ENCODE measurements around the gene CMTM5.
A peak's percentile ranks its signal among the peaks of the same experiment; 100 is the strongest.

CMTM5 gene

DNA sequence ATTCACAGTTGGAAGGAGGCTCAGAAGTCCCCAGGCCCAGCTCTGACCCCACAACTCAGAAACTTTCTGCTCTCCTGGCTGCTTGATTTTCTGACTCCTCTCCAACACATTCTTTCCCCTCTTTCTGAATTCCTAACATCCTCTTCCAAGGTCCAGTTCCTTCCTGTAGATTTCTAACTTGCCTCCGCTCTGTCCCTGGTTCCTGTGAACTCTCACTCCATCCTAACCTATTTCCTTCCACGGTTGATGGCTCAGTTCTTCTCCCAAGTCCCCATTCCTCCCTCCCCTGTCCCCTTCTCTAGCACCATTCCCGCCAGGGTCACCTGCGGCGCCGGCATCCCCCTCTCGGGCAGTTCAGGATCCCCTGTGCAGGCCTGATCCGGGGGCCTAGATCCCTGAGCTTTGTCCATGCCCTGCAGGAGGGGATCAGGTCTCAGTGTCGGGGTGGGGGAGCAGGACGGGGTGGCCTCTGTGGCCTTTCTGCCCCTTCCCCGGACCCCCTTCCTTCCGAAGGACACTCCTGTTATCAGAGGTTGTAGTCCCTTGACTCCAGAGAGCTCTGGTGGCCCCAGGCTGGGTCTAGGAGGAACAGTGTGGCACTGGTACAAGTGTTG is 18.2 kb upstream of the CMTM5 start:
- DNase-seq = no peak

DNA sequence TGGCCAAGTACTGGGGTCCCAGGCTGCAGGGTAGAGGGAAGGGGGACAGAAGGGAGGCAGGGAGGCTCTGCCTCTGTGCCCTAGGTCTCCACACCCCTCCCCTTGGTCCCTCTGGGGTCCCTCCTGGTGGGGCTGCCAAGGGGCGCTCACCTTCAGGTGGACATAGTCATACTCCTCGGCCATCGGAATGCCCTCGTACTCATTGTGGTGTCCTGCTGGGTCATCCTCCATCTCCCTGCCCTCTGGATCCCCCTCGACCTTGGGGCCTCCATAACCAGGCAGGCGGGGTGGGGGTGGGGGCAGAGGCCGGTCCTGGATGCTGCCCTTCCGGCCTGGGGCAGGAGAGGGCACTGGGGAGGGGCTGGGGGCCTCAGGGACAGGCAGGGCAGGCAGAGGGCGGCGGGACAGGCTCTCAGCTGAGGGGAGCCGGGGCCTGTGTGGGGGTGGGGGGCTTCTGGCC is 17.6 kb upstream of the CMTM5 start:
- DNase-seq = no peak

DNA sequence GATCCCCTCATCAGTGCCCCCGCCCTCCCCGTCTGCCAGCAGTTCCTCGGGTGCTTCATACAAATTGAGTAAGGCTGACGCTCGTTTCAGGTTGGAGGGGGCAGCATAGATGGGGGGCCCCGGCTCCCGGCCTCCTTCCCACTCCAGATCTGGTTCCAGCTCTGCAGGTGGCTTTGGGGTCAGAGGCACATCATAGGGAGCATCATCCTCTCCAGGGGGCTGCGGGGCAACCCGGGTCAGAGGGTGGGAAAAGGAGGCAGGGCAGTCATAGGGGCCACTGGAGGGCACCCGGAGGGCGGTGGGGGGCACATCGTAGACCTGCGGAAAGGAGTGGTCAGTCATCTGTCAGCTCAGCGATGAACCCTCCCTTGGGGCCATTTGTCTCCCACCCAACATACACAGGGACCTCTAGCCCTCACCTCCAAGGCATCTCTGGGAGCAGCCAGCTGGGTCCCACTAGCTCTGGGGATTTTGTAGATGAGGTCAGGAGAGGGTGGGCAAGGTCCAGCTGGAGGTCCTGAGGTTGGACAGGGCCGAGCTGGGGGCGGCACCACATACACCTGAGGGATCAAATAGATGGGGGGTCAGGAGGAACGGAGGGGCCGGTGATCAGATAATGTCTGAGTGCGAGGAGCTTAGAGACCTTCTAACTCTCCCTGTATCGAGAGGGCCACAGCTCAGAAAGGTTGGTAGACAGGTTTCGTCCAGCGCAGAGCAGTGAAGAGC is 17.0 kb upstream of the CMTM5 start:
- no peak for DNase-seq

DNA sequence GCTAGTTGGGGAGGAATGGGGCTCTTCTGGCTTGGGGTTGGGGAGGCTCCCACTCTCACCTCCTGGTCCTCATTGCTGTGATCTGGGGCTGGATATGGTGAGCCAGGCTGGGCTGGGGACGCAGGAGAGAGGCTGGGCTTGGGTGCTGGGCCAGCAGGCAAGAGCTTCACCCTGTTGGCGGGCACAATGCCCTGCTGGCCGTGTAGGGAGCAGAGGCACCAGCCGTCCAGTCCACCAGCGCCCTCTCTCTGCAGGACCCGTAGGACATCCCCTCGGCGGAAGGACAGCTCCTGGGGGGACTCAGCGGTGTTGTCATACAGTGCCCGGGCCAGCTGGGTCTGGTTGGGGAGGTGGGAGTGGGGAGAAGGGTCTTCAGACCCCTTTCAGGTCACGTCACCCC is 16.4 kb upstream of the CMTM5 start:
- no peak for DNase-seq

DNA sequence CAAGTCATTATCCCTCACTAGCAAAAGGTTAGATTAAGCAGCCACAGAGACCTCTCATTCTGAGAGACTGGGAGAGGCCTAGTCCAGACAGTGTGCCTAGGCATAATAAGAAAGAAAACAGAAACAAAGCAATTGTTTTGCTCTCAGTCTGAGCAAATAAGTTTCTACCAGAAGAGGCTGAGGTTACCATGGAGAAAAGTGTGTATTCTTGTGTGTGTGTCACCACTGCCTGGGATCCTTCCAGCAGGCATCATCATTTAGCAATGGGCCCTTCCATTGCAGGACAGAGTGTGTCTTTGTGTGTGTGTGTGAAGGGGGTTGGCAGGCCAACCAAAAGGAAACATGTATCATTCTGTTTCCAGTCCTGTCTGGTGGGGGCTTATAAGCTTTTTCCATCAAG is 15.5 kb upstream of the CMTM5 start:
- no peak for DNase-seq

DNA sequence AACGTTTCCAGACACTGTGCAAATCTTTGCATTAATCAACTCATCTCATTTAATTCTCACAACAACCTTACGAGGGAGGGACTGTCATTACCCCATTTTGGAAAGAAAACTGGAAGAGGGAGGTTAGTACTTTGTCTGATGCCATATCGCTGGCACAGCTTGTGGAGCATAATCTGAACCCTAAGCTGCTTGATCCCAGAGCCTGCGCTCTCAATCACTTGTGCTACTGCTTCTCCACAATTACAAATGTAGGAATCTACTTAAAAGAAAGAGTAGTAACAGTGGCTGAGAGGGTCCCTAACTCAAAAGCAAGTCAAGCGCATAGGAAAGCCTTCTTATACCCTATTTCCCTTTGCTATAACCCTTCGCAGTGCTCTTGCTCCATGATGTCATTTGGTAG is 15.1 kb upstream of the CMTM5 start:
- no peak for DNase-seq

DNA sequence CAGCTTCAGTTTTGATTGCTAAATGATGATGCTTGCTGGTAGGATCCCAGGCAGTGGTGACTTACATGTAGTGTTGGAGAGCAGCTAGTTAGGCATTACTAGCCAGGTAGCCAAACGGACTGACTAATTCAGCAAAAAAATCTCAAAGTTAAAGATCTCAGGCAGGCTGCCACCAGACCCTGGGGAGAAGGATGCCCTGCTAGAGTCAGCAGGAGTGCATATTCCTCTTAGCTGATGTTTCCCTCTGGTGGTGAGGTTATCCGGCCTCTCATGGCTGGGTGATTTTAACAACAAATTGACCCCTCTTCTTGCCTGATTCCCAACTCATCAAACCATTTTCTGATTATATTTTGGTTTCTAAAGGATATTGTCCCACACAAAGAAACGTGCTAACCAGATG is 14.6 kb upstream of the CMTM5 start:
- peak; percentile 10 for DNase-seq

DNA sequence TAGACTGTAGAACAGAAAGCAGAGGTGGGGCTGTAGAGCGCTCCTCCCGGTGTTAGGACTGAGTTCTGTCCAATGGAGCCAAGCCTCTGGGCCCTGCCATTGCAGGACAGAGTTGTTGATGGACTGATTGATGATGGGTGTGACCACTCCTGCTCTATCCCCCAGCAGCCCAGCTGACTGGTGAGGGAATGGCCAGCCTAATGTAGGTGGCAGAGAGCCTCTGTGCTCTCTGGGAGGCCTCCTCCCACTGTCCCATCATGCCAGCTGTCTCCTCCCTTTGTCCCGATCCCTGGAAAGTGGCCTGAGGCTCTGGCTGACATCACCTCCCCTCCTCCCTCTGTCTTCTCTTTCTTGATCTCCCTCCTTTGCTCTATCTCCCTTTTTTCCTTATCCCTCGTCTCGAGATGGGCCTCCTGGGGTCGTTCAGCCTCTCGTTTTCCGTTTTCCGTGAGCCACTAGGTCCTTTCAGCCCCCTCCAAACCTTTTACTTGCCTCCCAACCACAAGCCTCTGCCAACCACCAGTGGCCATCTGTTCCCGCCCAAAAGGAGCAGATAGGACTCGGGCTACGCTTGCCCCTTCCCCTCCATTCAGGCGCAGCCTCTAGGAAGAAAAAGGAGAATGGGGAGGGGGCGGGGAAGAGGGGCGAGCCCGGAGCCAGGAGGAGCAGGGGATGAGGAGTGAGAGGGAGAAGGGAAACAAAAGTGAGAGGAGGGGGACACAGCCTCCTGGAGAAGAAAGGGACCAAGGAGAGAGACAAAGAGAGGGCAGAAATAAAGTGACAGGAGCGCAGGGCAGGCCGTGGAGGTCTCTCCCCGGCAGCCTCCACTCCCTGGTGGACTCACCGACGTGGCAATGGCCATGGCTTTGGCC is 12.4 kb upstream of the CMTM5 start:
- no peak for DNase-seq

DNA sequence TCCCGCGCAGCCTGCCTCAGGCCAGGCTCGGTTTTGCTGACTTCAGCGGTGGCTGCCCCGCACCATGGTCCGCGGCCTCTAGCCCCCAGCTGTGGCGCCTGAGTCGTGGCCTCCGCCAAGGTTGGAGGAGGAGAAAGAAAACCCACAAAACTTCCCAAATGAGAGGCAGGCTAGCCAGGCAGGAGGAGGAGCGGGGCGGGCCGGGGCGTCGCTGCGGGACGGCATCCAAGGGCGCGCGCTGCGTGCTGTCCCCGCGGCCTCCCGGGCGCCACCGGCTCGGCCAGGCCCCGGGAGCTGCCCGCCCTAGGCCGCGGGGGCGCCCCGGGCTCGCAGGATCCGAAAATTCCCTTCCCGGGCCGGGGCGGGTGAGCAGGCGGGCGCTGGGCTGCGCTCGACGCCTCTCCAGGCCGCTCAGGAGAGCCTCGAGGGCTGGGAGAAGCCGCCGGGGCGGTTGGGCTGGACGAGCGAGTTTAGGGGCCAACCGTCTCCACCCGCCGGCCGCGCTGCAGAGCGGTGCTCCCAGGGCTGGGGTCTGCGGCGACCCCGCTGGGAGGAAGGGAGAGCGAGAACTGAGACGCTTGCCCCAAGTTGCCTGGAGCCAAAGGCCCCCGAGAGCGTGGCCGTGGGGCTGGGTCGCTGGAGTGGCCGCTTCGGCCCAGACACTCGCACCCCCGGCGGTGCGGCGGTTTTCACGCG is 11.7 kb upstream of the CMTM5 start, which contains the start of gene EFS:
EFS (minus strand) TSS at position 137 of the 696 bp plus-strand sequence. CDS start 147 bp downstream, outside the sequence.
- DNase-seq = no peak

DNA sequence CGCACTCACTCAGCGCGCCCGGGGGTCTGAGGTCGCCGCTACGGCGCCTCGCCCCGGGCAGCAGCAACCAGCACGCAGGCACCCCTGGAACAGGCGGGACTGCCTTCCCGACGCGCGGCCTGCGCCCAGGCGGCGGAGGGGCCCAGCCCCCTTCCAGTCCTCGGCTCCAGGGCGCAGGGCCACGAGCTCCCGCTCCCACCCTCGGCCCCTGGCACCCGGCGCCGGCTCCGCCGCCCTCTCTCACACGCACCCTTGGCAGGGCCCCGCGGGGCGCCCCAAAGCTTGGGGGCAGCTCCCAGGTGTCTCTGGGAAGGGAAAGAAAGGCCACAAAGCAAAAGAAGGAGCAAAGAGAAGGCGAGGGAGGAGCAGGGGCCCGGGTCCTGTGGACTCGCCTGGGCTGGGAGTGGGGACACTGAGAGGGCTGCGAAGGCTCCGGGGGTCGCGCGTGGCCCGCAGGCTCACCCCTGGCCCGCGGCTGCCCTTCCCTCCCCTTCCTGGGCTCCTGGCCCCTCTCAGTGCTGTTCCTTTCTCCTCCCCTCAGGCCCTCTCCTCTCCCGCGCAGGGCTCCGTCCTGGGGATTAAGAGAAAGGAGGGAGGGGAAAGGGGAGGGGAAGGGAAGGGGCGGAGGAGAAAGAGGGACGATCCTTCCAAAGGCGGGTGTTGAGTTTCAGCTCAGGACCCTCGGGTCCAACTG is 11.0 kb upstream of the CMTM5 start:
- DNase-seq = no peak

DNA sequence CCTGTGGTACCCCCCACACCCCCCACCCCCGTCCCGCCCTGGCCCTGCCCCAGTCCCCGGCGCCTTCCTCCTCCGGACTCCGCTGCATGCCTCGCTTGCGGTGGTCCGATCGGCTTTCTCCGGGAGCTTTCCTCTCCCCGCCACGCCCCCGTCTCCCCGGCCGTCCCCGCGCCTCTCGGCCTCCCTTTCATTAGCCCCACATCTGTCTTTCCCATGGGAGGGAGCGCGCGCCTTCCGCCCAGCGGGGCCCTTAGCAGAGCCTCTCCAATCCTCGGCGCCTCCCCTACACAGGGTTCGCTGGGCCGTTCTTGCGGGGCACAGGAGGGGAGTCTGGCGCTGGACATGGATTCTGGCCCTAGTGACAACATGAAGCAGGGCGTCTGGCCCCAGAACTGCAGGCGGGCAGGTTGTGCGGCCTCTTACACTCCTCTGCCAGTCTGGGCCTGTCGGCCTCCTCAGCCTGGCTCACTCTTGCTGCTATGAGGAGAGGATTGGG is 10.4 kb upstream of the CMTM5 start:
- no peak for DNase-seq

DNA sequence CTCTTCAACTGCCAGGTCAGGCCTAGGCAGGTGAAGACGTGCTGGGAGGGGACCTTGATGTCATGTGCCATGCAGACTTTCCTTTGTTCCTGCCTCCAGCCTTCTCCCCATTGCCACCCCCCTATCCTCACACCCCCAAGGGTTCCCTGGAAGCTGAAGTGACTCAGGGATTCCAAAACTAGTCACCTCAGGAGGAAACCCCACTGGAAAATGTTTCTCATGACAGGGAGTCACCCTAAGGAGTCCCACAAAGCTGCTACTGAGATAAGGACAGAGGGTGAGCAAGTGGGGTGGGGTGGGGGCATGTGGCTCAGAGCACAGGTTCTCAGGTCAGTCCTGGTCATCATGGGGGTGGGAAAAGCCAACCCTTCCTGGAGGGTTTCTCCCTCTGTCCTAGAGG is 6.6 kb upstream of the CMTM5 start:
- no peak for DNase-seq

DNA sequence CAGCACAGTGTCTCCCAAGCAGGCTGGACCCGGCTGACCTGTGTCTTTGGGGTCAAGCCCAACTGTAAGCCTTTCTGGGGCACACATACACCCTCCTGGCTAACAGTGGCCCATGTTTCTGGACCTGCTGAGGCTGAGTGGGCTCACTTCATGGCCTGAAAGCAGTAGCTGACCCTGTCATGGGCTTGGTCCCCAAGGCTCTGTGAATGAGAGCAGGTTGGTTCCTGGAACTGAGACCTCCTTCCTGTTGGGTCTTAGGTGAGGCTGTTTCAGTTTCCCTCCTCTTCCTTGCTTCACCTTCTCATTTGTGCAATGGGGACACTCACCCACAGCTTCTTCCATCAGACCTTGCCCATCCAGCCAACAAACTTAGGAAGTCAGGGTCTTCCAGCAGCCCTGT is 5.0 kb upstream of the CMTM5 start:
- no peak for DNase-seq

DNA sequence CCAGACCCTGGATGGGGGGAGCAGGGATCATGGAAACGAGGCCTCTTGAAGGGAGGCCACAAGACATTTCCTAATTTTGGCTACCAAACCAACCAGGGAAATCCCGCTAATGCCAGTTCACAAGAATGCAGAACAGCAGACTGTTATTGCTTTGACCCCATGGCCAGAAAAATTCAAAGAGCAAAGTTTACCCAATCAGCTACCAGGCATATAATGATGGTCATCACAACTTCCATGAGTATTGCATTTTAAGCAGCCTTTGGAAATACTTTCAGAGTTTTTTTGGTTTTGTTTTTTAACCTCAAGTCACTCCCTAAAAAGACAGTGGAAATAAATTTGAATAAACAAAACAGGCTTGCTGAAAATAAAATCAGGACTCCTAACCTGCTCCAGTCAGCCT is 4.3 kb upstream of the CMTM5 start, which contains the start of gene IL25:
IL25 (plus strand) TSS at position 301 of the 400 bp plus-strand sequence.
- DNase-seq = no peak

DNA sequence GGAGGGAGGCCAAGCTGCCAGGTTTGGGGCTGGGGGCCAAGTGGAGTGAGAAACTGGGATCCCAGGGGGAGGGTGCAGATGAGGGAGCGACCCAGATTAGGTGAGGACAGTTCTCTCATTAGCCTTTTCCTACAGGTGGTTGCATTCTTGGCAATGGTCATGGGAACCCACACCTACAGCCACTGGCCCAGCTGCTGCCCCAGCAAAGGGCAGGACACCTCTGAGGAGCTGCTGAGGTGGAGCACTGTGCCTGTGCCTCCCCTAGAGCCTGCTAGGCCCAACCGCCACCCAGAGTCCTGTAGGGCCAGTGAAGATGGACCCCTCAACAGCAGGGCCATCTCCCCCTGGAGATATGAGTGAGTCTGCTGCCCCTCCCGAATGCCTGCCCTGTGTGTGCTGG is 3.8 kb upstream of the CMTM5 start:
- DNase-seq = no peak

DNA sequence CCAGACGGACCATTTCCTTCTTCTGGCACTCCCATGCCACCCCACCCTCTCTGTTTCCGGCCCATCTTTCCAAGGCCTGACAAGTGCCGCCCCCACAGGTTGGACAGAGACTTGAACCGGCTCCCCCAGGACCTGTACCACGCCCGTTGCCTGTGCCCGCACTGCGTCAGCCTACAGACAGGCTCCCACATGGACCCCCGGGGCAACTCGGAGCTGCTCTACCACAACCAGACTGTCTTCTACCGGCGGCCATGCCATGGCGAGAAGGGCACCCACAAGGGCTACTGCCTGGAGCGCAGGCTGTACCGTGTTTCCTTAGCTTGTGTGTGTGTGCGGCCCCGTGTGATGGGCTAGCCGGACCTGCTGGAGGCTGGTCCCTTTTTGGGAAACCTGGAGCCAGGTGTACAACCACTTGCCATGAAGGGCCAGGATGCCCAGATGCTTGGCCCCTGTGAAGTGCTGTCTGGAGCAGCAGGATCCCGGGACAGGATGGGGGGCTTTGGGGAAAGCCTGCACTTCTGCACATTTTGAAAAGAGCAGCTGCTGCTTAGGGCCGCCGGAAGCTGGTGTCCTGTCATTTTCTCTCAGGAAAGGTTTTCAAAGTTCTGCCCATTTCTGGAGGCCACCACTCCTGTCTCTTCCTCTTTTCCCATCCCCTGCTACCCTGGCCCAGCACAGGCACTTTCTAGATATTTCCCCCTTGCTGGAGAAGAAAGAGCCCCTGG is 1.2 kb upstream of the CMTM5 start:
- DNase-seq = no peak

DNA sequence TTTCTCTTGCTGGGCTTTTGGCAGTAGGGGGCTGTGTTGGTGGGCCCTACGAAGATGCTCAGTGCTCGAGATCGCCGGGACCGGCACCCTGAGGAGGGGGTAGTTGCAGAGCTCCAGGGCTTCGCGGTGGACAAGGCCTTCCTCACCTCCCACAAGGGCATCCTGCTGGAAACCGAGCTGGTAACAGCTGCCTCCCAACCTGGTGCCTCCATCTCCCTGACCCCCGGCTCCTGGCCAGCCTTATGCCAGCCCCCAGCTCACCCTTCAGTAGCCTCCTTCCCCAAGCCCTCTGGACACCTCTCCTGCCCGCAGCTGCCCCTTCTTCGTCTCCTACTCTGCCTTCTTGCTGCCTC is 328 bp downstream of the CMTM5 start:
- DNase-seq = no peak

DNA sequence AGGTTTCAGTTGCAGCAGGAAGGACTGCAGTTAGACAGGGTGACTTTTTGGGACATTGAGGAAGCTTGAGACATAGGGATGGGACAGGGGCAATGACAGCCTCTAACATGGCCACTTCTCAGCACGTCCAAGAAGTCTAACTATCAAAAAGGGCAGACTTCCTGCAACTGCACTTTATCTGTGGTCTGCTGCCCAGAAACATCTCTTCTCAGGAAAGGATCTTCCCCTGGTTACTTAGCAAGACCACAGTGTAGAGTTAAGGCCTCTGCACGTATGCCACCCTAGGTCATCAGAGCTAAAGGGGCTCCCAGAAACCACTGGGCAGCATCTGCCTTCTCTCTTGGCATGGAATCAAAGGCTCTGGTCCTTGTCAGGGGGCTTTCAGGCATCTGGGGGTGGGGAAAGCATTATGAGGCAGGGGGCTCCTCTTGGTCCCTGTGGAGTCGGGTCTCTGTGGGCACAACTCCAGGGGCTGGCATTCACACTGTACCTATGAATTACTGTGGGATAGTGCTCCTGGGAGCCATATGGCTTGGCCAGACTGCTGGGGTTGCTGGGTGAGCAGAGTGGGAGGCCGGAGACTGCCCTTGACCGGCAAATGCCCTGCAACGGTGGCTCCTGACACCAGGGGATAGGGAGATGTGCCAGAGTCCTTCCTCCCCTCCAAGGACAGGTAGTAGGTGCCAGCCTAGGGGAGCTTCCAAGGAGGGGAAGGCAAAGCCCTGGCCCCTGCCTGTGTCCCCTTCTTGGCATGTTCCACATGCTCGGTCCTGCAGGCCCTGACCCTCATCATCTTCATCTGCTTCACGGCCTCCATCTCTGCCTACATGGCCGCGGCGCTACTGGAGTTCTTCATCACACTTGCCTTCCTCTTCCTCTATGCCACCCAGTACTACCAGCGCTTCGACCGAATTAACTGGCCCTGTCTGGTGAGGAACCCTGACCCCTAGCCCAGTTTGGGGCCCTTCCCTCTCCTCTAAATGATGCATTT is 1.0 kb downstream of the CMTM5 start:
- DNase-seq = peak; percentile 28

DNA sequence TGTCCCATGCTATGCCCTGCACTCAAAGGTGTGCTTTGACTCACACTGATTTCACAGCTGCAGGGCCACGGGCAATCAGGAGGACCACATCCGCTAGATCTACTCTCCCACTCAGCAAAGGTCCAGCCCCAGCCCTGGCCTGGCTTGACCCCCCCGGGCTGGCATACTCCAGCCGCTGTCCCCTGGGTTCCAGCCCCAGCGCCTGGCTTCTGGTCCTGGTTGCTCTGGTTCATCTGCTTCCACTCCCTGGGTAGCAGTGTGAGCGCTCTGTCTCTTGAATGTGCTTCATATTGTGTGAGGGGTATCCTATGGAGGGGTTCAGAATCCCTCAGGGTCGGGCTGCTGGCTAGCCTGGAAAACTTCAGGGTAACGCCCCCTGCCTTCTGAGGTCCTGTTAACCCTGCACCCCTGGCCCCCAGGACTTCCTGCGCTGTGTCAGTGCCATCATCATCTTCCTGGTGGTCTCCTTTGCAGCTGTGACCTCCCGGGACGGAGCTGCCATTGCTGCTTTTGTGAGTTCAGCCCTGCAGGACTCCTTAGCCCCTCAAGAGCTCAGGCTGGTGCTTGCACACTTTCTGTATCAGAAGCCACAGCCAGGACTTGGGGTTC is 1.9 kb downstream of the CMTM5 start:
- no peak for DNase-seq
